Right renal cortex interstitium (tissue), 3 donors: Measurements from ENCODE around the gene NEIL3. TPM values are rescaled to one million over a fixed set of nuclear protein-coding genes. Genes with fewer than 3 reads are reported as not detected.

Experiments used
- DNase-seq, 3 donors: peaks; one replicate each; pipeline ENCODE4 v3.0.0-alpha.2; 2013; ENCODE audit warnings: low read depth in 3 of 3, low spot score in 2 of 3
- polyA plus RNA-seq, 3 donors: library from polyadenylated mRNA; unstranded; fragments of 120-200 nt; gene quantifications; one replicate each; pipeline ENCODE4 v1.2.1, GENCODE V29; 2013; ENCODE audit not compliant: insufficient read length in 3 of 3

The NEIL3 gene
- polyA plus RNA-seq = 1 to 10 TPM; 5.4 to 6.4 (median 6.0) TPM

GRCh38 chr4:177309522-177310371 is at the start of gene NEIL3:
NEIL3 (plus strand) TSS chr4:177309874; CDS start chr4:177309954, 80 bp downstream.
- peak; percentile 67 to 76 (median 75) for DNase-seq

GRCh38 chr4:177263818-177264217 is 45.9 kb upstream of the NEIL3 start:
- no peak for DNase-seq

GRCh38 chr4:177264788-177265422 is 44.8 kb upstream of the NEIL3 start:
- no peak for DNase-seq

DNA sequence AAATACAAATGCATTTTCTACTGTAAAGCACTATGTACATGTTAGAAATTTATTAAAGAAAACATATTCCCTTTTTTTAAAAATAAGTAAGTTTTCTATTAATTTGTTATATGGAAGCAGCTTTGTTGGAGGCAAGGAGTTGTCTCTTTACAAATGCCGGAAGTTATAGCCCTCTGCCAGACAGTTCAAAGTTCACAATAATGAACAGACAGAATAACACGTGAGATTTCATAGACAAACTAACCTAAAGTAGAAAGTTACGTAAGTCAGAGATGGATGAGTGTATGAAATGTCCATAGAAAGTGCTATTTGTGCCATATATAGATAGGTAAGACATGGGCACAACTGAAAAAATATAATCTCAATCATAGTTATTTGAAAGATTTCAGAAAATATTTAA is 43.9 kb upstream of the NEIL3 start:
- no peak for DNase-seq

- DNase-seq = no peak
Measured at GRCh38 chr4:177266506-177266905, 43.2 kb upstream of the NEIL3 start.

GRCh38 chr4:177267911-177268310 is 41.8 kb upstream of the NEIL3 start:
- no peak for DNase-seq

GRCh38 chr4:177271091-177271490 is 38.6 kb upstream of the NEIL3 start:
- DNase-seq = no peak

DNA sequence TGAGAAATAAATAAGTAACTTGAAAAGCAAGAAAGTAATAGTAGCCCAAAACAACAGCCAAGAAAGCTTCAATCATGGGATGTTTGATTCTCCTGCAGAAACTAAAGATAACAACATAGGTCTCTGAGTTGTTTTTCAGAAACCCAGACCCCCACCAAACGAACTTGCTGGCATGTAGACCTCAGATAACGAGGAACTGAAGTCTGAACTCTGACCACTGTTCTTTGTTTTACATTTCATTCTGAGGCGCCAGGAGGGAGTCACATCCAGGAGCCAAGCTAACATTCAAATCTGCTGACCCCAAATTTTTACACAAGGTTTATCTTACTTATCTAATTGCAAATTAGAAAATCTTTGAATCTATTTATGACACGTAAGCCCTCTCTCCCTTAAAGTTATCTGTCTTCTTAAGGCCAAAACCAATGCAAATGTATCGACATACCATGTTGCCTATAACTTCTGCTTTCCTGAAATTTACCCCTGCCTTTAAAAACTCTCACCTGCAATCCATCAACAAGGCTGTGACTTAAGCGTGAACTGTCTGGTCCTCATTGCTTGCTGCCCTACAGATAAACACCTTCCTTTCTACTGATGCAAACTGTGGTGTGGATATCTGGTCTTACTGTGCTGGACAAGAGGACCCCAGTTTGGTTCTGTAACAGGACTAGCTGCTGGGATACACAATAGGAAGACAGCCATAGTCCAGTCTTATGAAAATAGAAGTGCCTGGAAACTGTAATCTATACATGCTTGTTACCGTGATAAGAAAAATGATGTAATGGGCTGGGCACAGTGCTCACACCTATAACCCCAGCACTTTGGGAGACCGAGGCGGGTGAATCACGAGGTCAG is 37.5 kb upstream of the NEIL3 start:
- no peak for DNase-seq

DNA sequence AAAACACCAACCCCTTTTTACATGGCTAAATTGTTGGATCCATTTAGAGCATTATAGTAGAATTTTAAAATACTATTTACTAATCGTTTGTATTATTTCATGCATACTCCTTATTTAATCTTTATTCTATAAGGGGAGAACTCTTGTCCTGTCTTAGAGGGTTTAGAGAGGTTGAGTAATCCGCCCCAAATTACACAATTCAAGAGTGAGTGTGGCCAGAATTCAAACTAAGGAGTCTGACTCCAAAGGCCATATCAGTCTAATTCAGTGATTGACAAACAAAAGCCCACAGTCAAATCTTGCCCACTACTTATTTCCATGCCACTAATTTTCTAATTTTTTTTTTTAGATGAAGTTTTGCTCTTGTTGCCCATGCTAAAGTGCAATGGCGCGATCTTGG is 33.7 kb upstream of the NEIL3 start:
- no peak for DNase-seq

- DNase-seq = no peak
Measured at GRCh38 chr4:177281351-177281909, 28.2 kb upstream of the NEIL3 start.

DNA sequence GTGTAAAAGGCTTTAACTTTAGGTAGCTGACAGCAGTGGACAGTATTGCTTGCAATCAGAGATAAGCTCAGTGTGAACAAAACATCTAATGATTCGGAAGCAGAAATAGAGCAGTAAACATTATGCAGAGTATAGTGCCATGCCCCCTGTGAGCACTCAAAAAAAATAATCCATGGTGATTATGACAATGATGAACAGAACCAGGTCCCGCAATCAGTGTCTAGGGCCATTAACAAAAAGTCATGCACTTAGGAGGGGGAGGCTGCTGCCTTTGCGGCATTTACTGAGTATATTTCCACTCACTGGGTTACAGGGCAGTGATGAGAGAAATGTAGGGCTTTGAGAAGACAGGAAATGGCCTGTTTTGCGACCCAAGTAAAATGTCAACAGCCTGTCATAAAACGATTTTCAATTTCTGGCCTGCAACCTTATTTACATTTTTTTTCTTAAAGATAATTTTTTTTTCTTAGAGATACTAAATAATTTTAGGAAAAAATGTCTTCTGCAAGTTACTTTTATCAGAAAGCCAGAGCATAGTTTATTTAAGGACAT is 27.3 kb upstream of the NEIL3 start:
- no peak for DNase-seq

- no peak for DNase-seq
Measured at GRCh38 chr4:177283167-177283566, 26.5 kb upstream of the NEIL3 start.

DNA sequence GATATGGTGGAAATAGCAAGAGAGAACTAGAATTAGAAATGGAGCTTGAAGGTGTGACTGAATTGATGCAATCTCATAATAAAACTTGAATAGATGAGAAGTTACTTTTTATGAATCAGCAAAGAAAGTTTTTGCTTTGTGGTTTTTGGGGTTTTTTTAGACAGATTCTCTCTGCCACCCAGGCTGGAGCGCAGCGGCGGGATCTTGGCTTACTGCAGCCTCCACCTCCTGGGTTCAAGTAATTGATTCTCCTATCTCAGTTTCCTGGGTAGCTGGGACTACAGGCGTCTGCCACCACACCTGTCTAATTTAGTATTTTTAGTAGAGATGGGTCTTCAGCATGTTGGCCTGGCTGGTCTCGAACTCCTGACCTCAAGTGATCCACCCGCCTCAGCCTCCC is 23.7 kb upstream of the NEIL3 start:
- no peak for DNase-seq

DNA sequence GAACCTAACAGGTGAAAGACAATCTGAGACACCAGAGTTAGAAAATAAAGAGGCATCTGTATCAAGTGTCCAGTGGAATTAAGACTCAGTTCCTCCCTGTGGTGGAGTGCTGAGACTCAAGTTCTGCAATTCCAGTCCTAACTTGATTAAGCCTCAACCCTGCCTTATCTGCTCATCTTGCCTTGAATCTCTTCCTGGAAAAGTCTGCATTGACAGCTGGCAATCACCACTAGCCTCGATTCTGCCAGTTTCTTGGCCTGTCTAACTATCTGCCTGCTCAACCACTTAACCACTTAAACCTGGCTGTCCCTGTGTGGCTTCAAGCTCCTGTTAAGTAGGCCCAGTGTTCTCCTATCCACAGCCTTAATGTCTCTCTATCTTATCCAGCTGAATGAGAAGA is 22.4 kb upstream of the NEIL3 start:
- DNase-seq = no peak

DNA sequence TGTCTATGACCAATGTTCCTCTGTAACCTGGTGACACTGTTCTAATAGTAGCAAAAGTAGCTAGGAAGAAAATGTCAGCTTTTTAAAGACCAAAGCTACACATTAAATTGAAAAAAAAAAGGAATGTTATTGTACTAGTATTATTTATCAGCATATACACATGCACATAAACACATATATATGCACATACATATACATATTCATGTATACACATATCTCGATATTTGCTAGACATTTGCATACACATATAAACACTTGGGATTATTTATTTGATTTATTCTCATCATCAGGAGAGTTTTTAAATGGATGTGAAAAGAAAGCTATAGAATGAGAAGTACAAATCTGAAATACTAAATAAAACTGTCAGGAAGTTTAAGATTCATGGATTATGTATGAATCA is 21.3 kb upstream of the NEIL3 start:
- DNase-seq = no peak

- DNase-seq = no peak
Measured at GRCh38 chr4:177290780-177291179, 18.9 kb upstream of the NEIL3 start.

DNA sequence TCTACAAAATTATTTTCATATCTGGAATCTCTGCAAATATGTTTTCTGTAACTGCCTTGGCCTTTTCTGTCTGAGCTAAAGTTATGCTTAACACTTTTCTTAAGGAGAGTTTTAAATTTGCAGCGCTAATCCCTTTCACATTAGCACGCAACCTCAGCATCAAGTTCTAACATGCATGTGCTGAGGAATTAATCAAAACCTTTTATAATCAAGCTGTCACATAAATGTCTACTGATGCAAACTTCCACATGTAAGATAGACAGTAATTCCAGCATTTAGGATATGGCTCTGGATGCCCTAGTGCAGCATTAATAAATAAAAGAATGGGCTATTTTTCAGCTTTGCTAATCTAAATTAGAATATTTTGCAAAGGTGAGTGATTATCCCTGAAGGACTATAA is 17.5 kb upstream of the NEIL3 start:
- no peak for DNase-seq

GRCh38 chr4:177293208-177294033 is 16.3 kb upstream of the NEIL3 start:
- no peak for DNase-seq

GRCh38 chr4:177297785-177298391 is 11.8 kb upstream of the NEIL3 start:
- no peak for DNase-seq
